Endothelial cell of umbilical vein (primary cell): ENCODE data around the gene C11orf24.

Experiments
- FOS ChIP-seq: IDR thresholded peaks from 2 replicates; pipeline ENCODE4 v1.6.1; 2011; ENCODE audit warnings: mild to moderate bottlenecking, low read length, moderate library complexity, borderline replicate concordance; ENCODE audit not compliant: insufficient read depth
- JUN ChIP-seq: IDR thresholded peaks from 2 replicates; pipeline ENCODE4 v1.6.1; 2011; ENCODE audit warnings: borderline replicate concordance, low read depth; ENCODE audit not compliant: insufficient read length, insufficient read depth
- POLR2A ChIP-seq: IDR thresholded peaks from 2 replicates; pipeline ENCODE4 v1.6.1; 2012; ENCODE audit warnings: low read depth, mild to moderate bottlenecking, control low read depth, low read length
- POLR2AphosphoS5 ChIP-seq: IDR thresholded peaks from 2 replicates; pipeline ENCODE4 v1.6.1; 2012; ENCODE audit warnings: low read depth, mild to moderate bottlenecking, control low read depth, low read length, moderate library complexity; ENCODE audit not compliant: insufficient read depth
- TF ChIP-seq, protein P1 (sequence below), 2 donors: IDR thresholded peaks; 1 replicate in 1 of 2; 2 replicates in 1 of 2; pipeline ENCODE4 v1.5.1; 2011; ENCODE audit warnings: low read length in 2 of 2, mild to moderate bottlenecking in 2 of 2, moderate library complexity in 2 of 2, control low read depth in 1 of 2, inconsistent platforms in 1 of 2, low read depth in 1 of 2; ENCODE audit not compliant: insufficient read depth in 1 of 2; ENCODE audit errors: extremely low read depth in 1 of 2

DNA sequence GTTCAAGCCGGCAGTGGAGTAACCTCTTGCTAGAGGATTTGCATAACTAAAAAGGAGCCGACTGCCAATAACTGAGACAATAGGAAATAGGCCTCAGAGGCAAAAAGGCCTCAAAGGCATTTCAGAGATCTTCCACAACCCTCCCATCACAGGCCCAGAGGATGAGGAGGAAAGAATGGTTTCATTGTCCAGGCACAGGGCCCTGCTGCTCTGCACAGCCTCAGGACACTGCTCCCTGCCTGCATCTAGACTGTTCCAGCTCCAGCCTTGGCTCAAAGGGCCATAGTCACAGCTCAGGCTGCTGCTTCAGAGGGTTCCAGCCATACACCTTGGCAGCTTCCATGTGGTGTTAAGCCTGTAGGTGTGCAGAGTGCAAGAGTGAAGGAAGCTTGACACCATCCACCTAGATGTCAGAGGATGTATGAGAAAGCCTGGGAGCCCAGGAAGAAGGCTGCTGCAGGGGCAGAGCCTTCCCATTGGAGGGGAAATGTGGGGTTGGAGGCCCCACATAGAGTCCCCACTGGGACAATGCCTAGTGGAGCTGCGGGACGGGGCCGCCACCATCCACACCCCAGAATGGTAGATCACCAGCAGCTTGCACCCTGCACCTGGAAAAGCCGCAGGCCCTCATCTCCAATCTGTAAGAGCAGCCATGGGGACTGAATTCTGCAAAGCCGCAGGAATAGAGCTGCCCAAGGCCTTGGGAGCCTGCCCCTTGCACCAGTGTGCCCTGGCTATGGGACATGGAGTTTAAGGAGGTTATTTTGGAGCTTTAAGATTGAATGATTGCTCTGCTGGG lies 32.4 kb upstream of the C11orf24 start:
- TF ChIP-seq POLR2A (no peak), JUN (no peak), FOS (no peak), POLR2AphosphoS5 (no peak)
- TF ChIP-seq, protein P1, sequence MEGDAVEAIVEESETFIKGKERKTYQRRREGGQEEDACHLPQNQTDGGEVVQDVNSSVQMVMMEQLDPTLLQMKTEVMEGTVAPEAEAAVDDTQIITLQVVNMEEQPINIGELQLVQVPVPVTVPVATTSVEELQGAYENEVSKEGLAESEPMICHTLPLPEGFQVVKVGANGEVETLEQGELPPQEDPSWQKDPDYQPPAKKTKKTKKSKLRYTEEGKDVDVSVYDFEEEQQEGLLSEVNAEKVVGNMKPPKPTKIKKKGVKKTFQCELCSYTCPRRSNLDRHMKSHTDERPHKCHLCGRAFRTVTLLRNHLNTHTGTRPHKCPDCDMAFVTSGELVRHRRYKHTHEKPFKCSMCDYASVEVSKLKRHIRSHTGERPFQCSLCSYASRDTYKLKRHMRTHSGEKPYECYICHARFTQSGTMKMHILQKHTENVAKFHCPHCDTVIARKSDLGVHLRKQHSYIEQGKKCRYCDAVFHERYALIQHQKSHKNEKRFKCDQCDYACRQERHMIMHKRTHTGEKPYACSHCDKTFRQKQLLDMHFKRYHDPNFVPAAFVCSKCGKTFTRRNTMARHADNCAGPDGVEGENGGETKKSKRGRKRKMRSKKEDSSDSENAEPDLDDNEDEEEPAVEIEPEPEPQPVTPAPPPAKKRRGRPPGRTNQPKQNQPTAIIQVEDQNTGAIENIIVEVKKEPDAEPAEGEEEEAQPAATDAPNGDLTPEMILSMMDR (IDR thresholded peaks at IDR 0.05; ENCODE audit: extremely low read depth in 1 of 2, insufficient read depth in 1 of 2, low read depth in 1 of 2, low read length in 2 of 2), result no peak
